GM21515 (cell line): ENCODE data around the gene STAP2.
"Not testable (repeated sequence)": the region's sequence is repeated elsewhere in the genome, so short reads cannot be mapped to it uniquely, and the experiment has no call there.

Experiments used
- ATAC-seq: cut with Tn5 transposase; IDR thresholded peaks from one replicate; pipeline ENCODE4 v1.9.1; 2021; ENCODE audit not compliant: unreplicated experiment

STAP2 gene

DNA sequence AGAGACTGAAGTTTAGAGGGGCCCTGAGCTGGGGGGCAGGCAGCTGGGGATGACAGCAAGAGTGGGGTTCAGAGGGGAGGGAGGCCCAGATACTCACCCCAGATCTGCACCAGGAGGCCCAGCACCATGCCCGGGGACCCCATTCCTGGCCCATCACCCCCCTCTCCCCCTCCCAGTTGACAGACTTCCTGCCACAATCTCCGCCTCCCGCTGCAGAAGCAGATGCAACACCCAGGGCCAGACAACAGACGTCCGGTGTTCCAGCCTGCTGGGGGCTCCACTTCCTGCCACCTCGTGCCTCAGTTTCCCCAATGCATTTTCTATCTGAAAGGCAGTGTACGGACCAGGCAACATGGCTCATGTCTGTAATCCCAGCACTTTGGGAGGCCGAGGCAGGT is 36.4 kb downstream of the STAP2 start, which contains the start of gene TMIGD2:
Gene TMIGD2, minus strand, starts transcription at position 147 of the 398 bp plus-strand sequence. Its CDS starts 4 bp downstream, at position 143.
- no peak for ATAC-seq

DNA sequence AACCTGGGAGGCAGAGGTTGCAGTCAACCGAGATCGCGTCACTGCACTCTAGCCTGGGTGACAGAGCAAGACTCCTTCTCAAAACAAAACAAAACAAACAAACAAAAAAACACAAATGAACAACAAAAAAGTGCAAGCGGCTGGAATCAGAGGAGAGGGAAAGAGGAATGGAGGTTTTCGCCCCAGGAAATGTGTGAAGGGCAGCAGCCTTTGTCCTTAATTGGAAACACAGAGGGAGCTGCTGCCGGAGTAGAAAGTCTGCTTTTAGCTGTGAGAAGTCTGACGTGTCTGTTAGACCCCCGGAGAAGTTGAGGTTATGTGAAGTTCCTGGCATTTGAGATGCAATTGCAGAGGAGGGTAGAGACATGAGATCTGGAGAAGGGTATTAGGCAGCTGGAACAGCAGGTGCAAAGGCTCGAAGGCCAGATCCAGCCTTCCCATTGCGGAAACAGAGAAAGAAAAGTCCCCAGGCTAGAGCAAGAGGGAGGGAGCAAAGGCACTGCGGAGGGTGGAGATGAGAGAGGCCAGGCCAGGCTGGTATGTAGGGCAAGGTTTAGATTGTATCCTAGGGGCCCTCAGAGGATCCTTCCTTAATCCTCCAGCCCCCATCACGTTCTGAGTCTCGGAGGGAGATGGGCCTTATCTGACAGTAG is 36.9 kb downstream of the STAP2 start:
- no peak for ATAC-seq

- ATAC-seq: no peak
Measured at GRCh38 chr19:4300589-4300988, 38.0 kb downstream of the STAP2 start.

- ATAC-seq: no peak
Measured at GRCh38 chr19:4298810-4299550, 39.6 kb downstream of the STAP2 start.

GRCh38 chr19:4297901-4298809 is 40.5 kb downstream of the STAP2 start:
- ATAC-seq: no peak

GRCh38 chr19:4295972-4296771 is 42.5 kb downstream of the STAP2 start:
- no peak for ATAC-seq

DNA sequence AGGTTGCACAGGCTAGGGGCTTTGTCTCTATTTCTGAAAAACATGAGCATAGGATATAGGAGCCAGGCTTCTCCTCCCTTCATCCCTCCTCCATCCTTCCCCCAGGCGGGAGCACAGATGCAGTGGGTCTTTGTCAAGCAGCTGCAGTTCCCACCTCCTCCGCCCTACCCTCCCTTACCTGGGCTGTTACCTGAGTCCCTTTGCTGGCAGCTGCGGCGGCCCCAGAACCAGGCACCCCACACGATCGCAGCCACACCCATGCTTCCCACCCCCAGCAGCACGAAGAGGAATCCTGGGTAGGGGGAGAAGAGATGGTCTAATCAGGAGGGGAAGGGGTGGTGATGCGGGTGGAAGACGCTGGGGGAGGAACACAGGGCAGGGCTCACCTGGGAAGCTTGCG is 44.2 kb downstream of the STAP2 start:
- ATAC-seq: no peak

DNA sequence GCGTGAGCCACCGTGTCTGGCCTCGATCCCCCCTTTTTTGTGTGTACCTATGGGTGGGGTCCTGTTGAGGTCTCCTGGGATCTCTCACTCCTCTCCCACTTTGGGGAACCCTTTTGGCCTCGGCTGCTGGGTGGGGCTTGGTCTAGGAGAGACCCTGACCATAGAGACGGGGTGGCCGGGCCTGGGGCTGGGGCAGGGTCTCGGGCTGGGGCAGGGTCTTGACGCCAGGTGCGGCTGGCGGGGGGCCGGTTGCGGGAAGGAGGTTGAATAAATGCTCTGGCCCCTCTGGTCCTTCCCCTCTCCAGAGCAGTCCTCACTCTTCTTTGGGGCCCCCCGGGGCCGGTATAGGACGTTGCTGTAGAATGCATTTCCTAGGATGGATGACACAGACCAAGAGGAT is 46.1 kb downstream of the STAP2 start:
- ATAC-seq: no peak

- no peak for ATAC-seq
Measured at GRCh38 chr19:4291184-4291732, 47.4 kb downstream of the STAP2 start.

- ATAC-seq: no peak
Measured at GRCh38 chr19:4288091-4288777, 50.4 kb downstream of the STAP2 start.

DNA sequence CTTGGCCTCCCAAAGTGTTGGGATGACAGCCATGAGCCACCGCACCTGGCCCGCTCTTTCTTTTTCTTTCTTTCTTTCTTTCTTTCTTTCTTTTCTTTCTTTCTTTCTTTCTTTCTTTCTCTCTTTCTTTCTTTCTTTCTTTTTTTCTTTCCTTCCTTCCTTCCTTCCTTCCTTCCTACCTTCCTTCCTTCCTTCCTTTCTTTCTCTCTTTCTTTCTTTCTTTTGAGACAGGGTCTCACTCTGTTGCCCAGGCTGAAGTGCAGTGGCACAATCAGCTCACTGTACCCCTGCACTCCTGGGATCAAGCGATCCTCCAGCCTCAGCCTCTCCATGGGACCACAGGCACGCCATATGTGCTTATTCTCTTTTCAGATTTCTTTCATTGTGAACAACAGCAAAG is 52.5 kb downstream of the STAP2 start:
- ATAC-seq: not testable (repeated sequence)

DNA sequence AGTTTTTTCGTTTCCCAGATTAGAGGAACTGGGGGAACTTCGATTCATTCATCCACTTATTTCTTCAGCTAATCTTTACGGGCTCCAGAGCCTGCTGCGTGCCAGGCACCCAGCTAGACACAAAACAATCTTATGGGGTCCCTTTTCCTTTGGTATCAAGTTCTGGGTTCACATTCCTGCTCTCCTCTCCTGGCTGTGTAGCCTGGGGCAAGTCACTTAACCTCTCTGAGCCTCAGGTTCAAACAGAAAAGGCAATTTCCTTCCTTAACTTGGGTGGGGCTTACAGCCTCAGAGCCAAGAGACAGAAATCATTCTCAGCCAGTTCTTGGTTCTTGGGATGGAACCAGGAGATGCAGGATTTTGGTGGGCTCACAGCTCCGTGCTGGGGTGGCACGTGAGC is 53.7 kb downstream of the STAP2 start:
- no peak for ATAC-seq

DNA sequence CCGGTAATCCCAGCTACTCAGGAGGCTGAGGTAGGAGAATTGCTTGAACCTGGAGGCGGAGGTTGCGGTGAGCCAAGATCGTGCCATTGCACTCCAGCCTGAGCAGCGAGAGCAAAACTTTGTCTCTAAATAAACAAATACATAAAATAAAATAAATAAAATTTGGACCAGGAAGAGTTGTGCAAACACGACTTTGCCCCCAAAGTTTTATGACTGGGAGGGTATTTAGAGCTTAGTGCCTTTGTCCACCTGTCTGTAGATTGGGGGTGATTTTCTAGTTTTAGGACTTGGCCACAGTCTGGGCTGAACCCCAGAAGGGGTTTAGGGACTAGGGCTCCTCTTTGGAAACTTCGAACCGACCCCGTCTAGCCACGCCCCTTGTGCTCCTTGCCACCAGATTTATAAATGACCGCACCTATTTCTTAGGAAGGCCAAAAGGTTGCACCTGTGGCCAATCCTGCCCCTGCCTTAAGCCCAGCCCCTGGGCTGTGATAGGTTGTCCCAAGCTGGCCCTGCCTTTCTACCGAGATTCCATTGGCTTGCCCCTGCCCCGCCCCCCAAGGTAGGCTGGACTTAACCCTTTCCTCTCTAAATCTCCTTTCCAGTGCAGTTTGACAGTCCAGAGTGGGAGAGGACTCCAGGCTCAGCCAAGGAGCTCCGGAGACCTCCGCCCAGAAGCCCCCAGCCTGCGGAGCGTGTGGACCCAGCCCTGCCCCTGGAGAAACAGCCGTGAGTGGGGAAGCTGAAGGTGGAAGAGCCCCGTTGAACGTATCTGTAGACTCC is 54.3 kb downstream of the STAP2 start:
- no peak for ATAC-seq

DNA sequence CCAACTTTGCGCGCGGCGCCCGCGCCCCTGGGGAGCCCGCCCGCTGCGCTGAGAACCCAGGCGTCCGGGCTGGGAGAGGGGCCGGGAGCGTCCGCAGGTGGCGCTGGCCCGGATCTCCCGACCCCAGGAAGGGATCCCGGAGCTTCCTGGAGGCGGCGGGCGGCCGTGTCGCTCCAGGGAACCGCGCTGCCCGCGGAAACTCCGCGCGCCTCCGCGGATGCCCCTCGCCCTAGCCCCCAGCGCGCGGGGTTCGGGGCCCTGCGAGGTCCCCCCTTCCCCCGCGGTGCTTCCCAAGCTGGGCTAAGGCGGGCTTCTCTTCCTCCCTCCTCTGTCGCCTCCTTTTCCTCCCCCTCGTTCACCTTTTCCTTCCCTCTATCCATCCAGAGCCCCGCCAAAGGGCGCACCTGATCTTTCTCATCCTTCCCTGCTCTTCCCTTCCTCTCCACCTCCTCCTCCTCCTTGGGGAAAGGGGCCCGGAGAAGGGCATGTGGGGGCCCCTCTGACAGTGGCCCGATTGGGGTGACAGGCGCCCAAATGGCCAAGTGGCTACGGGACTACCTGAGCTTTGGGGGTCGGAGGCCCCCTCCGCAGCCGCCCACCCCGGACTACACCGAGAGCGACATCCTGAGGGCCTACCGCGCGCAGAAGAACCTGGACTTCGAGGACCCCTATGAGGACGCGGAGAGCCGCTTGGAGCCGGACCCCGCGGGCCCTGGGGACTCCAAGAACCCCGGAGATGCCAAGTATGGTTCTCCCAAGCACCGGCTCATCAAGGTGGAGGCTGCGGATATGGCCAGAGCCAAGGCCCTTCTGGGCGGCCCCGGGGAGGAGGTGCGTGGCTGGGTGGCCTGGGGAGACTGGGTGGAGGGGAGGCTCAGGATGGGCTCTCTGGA is 58.9 kb downstream of the STAP2 start:
- ATAC-seq: no peak

DNA sequence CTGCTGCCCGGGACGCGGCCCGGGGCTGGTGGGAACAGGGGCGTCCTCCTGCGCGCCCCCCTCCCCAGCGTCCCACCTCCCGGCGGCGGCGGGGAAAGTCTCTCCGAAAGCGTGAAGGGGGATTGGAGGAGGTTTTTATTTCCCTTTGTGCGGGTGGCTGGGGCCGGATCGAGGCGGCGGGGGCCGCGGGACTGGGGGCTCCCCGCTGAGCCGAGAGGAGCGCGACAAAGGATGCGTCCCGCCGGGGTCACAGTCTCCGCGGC is 59.4 kb downstream of the STAP2 start:
- no peak for ATAC-seq

- ATAC-seq: no peak
Measured at GRCh38 chr19:4278419-4279266, 60.0 kb downstream of the STAP2 start, which contains the start of gene SHD. Gene SHD, plus strand, starts transcription at chr19:4279266. Its CDS starts 798 bp downstream, at chr19:4280064.

- no peak for ATAC-seq
Measured at GRCh38 chr19:4278010-4278409, 60.6 kb downstream of the STAP2 start.
